Measurements from ENCODE around the gene PLD1.

PLD1 gene

DNA sequence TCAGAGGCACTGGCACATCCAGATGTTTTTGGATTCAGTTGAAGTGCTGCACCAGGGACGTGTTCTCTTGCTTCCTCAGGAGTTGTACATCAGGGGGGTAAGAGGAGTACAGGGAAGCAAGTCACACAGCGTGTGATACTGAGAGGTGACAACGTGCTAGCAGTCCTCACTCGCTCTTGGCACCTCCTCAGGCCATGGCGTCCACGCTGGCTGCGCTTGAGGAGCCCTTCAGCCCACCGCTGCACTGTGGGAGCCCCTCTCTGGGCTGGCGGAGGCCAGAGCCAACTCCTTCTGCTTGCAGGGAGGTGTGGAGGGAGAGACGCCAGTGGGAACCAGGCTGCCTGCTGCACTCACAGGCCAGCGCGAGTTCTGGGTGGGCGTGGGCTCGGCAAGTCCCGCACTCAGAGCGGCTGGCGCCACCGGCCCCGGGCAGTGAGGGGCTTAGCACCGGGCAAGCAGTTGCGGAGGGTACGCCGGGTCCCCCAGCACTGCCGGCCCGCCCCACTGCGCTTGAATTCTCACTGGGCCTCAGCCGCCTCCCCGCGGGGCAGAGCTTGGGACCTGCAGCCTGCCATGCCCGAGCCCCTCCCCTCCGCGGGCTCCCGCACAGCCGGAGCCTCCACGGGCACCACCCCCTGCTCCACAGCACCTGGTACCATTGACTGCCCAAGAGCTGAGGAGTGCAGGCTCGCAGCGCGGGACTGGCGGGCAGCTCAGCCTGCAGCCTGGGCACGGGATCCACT lies 64.5 kb downstream of the PLD1 start:
- DNase-seq (ENCODE audit: low read depth), result no peak

DNA sequence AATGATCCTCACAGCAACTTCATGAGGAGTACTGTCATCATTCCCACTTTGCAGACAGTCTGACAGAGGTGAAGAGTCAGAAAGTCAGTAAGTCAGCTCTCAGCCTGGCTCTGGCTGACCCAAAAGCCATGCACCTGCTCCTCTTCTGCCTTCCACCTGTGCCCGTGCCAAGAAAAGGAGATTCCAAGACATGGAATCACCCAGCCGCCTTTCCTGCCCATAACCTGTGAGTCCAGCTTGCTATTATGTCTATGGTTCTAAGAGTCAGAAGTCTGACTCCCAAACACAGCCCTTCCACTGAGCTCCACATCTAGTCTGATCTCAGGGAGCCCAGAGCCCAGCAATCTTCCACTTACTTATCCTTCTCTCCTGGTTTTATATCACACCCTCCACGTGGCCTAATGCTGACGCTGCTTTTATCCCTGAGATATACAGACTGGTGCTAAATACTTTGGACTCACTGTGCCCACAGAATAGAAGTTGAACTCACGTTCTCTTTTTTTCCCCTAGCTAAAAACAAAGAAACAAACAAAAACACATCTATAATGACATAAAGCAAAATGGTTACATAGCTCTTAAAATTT lies 66.0 kb downstream of the PLD1 start:
- DNase-seq (ENCODE audit: low read depth), result no peak

DNA sequence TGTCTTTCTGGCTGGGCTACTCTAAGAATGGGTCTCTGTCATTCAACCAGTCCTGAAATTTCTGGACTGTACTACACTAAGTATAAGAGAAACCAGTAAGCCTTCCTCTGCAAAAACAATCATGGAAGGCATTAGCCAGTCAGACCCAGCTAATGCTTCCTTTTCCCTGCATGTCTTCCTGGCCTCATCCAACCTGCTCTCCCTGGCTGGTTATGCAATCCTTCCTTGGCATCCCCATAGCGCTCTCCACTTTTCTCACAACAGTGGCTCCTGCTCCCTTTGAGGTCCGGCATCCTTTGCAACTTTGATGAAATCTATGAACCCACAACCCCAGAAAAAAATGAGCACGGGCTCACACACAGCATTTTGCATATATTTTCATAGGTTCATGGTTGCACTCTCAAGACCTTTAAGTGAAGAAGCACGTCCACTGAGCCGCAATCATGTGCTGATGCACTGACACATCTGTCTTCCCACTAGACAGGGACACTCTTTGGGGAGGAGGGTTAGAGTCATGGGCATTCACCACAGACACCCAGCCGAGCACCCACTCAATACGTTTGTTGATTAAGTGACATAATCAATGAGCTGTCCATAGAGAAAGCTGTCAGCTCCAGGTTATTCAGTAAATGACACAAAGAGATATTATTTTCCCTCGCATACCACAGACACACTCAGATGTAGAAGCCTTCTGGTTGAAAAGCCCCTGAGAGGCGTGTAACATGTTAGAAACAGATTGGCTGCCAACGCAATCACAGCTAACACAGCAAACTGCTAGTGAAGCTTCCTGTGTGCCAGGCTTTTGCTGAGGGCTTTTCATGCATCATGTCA lies 66.7 kb downstream of the PLD1 start:
- no peak for DNase-seq (ENCODE audit: low read depth)

DNA sequence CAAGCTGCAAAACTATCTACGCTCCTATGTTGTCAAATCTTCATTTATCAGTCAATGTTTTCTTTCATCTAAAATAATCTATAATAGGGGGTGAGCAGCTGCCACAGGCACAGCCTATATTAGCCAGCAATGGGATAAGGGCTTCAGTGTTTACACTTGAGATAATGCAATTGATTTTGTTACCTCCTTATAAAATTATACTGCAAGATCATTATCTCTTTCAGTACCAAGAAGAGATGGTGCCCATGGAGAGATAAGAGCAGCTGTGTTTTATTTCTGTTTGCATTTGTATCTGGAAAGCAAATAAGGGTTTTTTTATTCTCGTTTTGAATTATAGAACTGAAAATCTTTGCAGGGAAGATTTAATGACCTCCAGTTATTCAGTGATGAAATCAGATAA lies 68.9 kb downstream of the PLD1 start:
- DNase-seq (ENCODE audit: low read depth), result no peak

DNA sequence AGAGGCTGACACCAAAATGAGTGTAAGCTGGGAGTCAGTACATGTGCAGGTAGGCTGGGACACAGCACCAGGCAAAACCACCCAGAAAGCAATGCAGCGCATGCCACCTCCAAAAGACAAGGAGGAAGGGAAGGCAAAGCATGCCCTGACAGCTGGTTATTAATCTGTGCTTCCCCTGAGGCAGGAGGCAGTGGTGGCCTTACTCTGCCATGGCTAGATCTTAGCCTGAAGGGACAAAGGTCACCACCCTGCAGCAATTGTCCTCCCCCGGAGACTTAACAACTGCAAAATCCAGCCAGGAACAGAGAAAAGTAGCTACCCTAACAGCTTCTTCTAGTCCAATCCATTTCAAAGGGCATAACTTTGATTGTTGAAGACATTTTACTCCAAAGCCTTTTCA lies 73.7 kb downstream of the PLD1 start:
- DNase-seq (ENCODE audit: low read depth), result no peak

DNA sequence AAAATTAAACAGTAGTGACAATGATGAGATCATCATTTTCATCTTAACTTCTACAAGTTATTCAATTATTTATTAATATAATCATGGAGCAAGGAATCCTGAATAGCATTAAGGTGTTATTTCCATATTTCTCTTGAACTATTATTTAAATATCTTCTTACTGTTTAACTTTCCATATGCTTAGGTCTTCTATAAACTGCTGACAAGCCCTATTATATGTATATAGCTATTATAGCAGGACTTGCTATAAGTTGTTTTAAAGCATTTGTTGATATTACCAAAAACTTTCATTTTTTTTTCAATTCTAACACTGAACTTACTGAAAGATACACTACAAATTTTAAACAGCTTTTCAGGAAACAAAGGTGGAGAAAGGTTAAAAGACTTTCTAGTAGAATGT lies 76.7 kb downstream of the PLD1 start:
- no peak for DNase-seq (ENCODE audit: low read depth)

DNA sequence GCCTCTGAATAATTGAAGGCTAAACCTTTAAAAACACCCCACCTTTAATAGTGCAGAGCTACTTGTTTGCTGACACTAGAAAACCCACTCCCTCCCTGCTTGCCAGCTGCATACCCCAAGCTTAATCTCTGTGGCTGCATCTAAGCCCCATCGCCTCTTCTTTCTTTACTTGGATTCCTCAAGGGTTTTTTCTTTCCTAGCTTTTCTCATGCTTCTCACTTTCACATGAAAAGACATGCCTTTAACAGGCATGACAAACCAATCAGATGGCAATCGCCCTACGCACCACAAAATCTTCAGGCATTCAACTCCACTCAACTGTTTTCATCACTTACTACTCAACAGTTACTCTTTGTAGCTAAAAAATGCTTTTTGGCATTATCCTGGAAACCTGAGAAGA lies 77.5 kb downstream of the PLD1 start:
- DNase-seq (ENCODE audit: low read depth), result no peak

DNA sequence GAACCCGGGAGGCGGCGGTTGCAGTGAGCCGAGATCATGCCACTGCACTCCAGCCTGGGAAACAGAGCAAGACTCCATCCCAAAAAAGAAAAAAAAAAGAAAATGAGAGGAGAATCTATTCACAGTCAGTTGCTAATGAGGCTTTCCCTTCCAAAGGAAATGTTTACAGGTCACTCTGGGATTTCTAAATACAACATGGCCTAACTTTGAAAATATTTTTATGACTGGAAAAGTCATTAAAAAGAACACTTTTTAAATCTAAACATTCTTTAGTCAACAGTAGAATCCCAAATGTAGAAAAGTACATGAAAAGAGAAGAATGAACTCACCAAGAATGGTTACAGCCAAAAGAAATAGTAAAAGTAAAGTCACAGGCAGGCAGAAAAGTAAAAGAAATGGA lies 78.6 kb downstream of the PLD1 start:
- DNase-seq (ENCODE audit: low read depth), result no peak

DNA sequence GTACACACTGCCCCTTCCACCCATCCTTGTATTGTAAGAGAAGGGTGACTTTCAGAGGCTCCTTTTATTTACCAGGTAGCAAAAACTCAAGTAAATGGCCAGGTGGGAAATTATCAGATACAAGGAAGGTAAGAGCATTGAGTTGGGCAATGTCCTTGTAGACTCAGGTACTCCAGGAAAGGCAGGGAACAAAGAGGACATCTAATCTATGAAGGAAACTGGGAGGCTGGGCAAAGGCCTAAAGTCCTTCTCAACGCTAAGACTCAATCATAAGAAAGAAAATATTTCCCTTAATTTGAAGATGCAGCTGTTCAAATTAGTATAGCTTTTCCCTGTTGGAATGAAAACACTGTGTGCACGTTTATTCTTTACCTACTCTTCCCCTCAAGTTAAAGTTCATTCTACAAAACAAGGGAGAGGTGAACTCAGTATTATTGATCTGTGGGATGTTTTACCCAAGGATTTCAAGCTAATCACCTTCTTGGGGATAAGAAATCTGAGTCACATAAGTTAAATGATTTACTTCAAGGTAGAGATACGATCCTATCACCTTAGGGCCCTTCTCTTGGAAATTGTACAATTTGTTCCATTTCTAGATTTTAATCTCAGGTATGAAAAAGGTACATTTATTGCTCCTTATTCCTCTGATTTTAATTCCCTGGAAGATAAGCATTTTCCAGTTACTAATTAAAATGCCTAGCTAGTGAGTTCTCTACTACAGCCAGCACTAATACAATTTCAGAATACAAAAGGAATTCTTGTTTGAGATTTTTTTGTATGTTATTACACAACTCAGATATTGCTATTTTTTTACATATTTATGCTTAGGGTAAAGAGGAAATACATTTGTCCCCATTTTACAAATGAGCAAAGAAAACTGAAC lies 80.6 kb downstream of the PLD1 start:
- DNase-seq (ENCODE audit: low read depth), result no peak

DNA sequence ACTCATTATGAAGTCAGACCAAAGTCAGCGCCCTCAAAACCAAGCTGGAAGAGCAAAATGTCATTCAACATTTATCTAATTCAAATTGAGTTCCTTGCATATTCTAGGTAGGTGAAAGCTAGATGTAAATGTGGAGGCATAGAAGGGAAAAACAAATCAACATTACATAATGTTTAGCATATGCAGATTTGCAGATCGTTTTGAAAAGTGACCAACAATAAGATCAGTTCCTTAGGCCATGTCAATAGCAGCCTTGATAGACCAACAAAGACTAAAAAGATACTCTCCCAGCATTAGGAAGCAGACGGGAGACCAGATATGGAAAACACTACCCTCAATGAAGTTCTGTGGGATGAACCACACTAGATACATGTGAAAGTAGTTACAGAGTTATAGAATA lies 83.0 kb downstream of the PLD1 start:
- no peak for DNase-seq (ENCODE audit: low read depth)

DNA sequence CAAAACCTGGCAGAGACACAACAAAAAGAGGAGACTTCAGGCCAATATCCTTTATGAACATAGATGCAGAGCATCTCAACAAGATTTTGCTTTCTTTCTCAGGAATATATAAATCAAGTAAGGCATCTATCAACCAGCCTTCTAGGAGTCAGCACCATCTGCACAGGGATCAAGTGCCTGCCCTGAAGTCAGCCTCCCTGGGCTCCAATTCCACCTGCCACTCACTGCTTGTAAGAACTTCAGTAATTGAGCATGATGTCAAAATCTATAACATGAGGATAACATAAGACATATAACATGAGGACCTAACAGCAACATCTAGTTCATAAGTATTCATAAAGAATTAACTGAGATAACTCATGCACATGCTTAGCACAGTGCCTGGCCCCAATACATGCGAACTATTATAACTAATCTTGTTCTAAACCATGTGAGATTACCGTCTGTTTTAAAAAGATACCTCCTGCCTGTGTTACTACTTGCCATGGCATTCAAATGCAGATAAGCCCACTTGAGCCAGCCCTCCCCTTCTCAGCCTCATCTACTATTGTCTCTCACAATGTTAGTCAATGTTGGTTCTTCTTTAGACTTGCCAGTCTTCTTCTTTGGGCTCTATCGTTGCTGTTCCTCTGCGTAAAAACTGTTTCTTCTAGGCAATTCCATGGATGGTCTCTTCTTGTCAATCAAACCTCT lies 91.6 kb downstream of the PLD1 start:
- no peak for DNase-seq (ENCODE audit: low read depth)

DNA sequence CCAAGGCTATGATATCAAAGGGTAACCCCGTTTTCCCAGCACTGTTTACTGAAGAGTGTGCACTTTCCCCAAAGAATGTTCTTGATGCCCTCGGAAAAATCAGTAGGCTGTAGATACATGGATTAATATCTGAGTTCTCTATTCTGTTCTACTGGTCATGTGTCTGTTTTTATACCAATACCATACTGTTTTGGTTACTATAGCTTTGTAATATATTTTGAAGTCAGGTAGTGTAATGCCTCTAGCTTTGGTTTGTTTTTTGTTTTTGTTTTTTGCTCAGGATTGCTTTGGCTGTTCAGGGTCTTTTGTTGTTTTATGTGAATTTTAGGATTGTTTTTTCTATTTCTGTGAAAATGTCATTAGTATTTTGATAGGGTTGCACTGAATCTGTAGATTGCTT lies 95.1 kb downstream of the PLD1 start:
- no peak for DNase-seq (ENCODE audit: low read depth)

DNA sequence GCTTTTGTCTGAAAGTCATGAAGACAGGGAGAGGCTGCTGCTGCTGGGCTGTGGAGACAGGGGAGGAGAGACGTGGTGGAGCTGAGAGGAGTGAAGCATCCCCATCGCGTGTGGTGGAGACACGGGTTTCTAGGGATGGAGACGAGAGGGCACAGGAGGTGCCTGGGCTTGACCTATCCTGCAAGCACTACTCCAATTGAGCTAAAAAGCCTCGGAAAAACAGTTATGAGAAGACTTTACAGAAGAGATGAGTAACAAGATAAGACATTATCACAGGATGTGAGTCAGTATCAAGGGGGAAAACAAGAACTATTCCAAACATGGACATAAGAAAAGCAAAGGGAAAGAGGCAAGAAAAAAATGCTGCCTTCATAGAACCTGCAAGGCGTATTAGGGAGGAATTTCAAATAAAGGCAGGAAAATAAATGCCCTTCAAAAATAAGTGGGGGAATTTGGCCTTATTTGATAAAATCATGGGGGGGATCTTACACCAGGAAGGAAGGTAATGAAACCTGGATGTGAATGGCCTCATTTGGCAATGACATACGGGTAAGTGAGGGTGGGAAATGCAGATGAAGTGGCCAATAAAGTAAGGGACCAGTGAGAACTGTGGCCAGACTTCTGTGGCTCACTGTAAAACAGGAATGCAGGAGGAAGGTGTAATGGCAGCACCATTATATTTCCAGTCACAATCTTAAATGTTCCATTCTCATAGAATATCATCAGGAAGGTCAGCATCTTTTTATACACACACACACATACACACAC lies 97.9 kb downstream of the PLD1 start:
- DNase-seq (ENCODE audit: low read depth), result no peak

DNA sequence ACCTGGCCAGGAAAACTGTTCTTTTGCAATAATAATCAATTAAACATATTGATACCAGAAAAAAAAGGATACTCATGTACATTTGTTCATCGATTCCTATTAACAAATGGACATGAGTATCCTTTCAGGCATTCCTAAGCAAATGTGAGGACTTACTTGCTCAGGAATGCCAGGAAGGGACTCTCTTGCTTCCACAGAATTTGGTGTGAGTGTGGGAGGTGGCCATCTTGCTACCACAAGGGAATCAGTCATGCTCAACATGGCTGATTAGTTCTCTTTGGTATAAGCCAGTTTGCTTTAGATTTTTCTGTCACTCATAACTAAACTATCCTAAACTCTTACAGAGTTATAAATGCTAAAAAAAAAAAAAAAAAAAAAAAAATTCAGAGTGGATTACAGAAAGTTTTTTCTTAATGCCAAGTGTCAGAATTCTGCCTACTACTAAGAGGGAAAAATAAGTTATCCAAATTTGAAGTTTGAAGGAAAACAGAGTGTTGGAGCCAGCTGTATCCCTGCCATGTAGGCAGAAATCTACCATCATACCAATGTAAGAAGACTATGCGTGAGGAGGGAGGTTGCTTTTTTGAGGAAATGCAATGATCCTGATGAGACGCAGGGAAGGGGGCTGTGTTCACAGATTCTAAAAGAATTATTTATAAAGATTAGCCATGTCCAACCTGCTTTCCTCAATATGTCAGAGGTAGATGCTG lies 98.7 kb downstream of the PLD1 start:
- no peak for DNase-seq (ENCODE audit: low read depth)

DNA sequence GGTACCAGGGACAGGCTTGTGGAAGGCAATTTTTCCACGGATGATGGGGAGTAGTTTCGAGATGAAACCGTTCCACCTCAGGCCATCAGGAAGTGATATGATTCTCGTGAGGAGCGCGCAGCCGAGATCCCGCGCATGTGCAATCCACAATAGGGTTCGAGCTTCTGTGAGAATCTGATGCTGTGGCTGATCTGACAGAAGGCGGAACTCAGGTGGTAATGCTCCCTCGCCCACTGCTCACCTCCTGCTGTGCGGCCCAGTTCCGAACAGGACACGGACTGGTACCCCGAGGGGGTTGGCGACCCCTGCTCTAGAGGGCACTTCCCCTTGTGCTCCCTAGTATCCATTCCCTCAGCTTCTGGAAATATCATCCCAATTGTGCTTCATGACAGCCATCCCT lies 99.9 kb downstream of the PLD1 start:
- DNase-seq (ENCODE audit: low read depth), result no peak

DNA sequence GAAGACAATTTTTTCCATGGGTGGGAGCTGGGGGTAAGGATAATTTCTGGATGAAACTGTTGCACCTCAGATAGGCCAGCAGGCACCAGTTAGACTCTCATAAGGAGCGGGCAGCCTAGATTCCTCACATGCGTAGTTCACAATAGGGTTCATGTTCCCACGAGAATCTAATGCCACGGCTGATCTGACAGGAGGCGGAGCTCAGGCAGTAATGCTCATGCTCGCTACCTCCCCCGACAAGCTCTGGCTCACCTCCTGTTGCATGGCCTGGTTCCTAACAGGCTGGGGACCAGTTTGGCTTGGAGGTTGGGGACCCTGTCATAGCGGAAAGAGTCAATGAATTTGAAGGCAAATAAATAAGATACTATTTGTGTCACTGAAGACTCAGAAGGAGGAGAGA lies 105.5 kb downstream of the PLD1 start:
- DNase-seq (ENCODE audit: low read depth), result no peak

DNA sequence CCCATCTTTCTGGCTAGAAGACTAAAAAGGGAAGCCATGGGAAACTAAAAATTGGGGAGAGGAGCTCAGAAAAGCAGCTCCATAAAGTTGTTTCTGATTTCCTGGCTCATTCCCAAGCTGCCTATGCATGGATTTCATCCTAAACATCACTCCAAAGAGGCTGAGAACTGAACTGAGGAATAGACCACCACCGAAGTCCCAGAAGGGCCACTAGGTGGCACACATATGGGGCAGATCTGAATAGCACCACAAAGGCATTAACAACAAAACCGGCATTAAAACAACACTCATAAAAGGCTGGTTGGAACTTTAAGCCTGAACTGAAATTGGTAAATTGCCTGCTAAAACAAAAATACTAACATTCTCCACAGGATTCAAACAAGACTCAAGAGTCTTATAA lies 106.3 kb downstream of the PLD1 start:
- DNase-seq (ENCODE audit: low read depth), result no peak

DNA sequence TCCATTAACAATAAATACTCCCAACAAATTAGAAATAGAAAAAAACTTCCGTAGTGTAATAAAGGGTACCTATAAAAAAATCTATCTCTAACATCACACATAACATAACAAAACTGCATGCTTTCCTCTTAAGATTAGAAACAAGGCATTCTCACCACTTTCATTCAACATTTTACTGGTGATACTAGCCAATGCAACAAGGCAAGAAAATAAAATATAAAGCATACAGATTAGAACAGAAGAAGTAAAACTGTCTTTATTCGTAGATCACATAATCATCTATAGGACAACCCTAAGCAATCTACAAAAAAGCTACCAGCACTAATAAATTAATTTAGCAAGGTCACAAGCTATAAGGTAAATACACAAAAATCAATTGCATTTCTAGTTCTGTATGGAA lies 107.1 kb downstream of the PLD1 start:
- DNase-seq (ENCODE audit: low read depth), result no peak

DNA sequence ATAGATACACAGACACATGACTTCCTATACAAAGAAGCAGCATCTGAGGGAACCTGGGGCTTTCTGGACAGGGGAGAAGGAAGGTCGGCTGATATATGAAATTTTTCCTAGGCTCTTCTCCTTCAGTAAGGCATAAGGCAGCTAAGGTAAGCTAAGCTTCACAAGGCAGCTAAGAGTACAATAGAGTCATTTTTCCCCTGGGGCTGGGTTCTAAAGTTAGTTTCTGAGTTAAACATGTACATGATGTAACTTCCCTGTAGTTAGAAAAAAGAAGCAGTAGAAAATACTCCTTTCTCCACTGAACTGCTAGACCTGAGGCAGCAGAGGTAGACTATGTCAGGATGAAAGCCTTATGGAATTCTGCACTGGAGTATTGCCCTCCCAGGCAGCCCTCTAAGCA lies 109.6 kb downstream of the PLD1 start:
- no peak for DNase-seq (ENCODE audit: low read depth)

DNA sequence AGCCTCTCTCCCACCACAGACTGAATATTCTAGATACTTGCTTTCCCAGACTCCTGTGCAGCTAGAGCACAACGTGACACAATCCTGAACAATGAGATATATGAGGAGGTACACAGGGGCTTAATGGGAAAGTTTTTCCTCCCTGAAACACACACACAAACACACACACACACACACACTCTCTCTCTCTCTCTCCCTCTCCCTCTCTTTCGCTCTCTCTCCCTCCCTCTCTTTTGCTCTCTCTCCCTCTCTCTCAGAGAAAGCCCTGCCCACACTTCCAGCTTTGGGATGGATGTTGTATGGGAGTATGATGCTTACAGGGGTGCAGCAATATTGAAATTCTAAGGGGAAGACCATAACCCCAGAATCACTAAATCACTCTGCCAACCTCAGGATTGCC lies 110.1 kb downstream of the PLD1 start:
- DNase-seq (ENCODE audit: low read depth), result no peak

Data from activated T-helper 9 cell treated with anti-CD3 and anti-CD28 coated beads, Interleukin-2, amount 50 U/mL, for 16 hours (primary cell).